Measurements from ENCODE around the gene MFSD8. TPM values are rescaled to one million over a fixed set of nuclear protein-coding genes. Genes with fewer than 3 reads are reported as not detected.
"Not testable (repeated sequence)": the region's sequence is repeated elsewhere in the genome, so short reads cannot be mapped to it uniquely, and the experiment has no call there.

Gene MFSD8
- total and polyA plus RNA-seq, 2 of the 4 experiments (the other 2 are of a cell fraction) = 8.8 to 36.7 TPM

GRCh38 chr4:127997534-127998388, 32.8 kb upstream of the MFSD8 start:
- H2BK20ac ChIP-seq (ENCODE audit: low read depth, low read length) = no peak overlapping the region
- ChIA-PET POLR2A (ENCODE audit: unreplicated experiment) (no interaction called here), CTCF (interaction anchor here (0.7 kb wide), 2 partner anchors 28 to 226 kb away, joined by 3 to 6 read pairs; no protein-coding TSS in a partner anchor)
- no peak overlapping the region for H3K27ac ChIP-seq (ENCODE audit: insufficient read depth, low read length)
- H3K56ac ChIP-seq (ENCODE audit: extremely low read depth, insufficient read depth, low read length) = no peak overlapping the region
- WGBS, 2 experiments (ENCODE audit: extremely low coverage in 2 of 2, insufficient read length in 1 of 2) = no CpG with 5 or more reads among the region's 8 CpGs
- in situ Hi-C loops (cut with MboI; ENCODE audit: low sequenced_read_pairs) = no loop called here
- dilution Hi-C loops (cut with HindIII; ENCODE audit: low sequenced_read_pairs, unreplicated experiment) = no loop called here
- ATAC-seq (ENCODE audit: low read depth) (peak; percentile 86), DNase-seq (peak; percentile 63)
- H3K4me2 ChIP-seq (ENCODE audit: low read depth, low read length) = no peak overlapping the region
- H3K4ac ChIP-seq (ENCODE audit: low read depth, low read length) = no peak overlapping the region
- H3K79me1 ChIP-seq (ENCODE audit: low read depth in 1 of 2, low read length in 2 of 2) = peaks cover 0 to 5% of the 10 kb centered on the region in 2 experiments; a peak in 1 of 4 replicates
- no peaks in the 10 kb centered on the region for H4K20me1 ChIP-seq (ENCODE audit: insufficient read depth, low read length)
- H3K18ac ChIP-seq (ENCODE audit: low read depth, low read length) = no peak overlapping the region
- H2BK120ac ChIP-seq (ENCODE audit: low read depth, low read length) = no peak overlapping the region
- H3K9me1 ChIP-seq (ENCODE audit: insufficient read depth, low read length) = no peaks in the 10 kb centered on the region
- no peak overlapping the region for H4K91ac ChIP-seq (ENCODE audit: insufficient read depth, low read depth, low read length)
- H4K5ac ChIP-seq (ENCODE audit: low read depth, low read length) = no peak overlapping the region
- H2AK9ac ChIP-seq (replicated peaks; ENCODE audit: low read depth, low read length, poor library complexity) = no peak overlapping the region
- H3K4me3 ChIP-seq (ENCODE audit: insufficient read depth, low read depth, low read length) = no peak overlapping the region
- H2AK5ac ChIP-seq (ENCODE audit: low read depth, low read length) = no peak overlapping the region
- H3K36me3 ChIP-seq (ENCODE audit: control insufficient read depth, insufficient read depth, low read length) = 0 out of 2 replicates have a peak, but pooled peaks cover 1% of the 10 kb centered on the region
- no peak overlapping the region for H2BK5ac ChIP-seq (ENCODE audit: low read depth, low read length, poor library complexity, severe bottlenecking)
- no TSS peak for BruUV-seq (replicated peaks)
- H3K27me3 ChIP-seq (ENCODE audit: control insufficient read depth, insufficient read depth, low read length) = no peaks in the 10 kb centered on the region
- H2BK15ac ChIP-seq (ENCODE audit: low read depth, low read length) = no peak overlapping the region
- intact Hi-C loops (cut with micrococcal nuclease) = no loop called here
- no peak overlapping the region for H4K8ac ChIP-seq (ENCODE audit: low read depth in 2 of 2, low read length in 2 of 2)
- no peak for TF ChIP-seq FOS (IDR thresholded peaks at IDR 0.05; ENCODE audit: low read depth, low read length)
- 0 out of 2 replicates have a peak, but pooled peaks have one; percentile 15 for TF ChIP-seq CTCF (conservative IDR thresholded peaks at IDR 0.05; ENCODE audit: low read depth, low read length)
- no peak overlapping the region for H2AFZ ChIP-seq (replicated peaks; ENCODE audit: low read length, poor library complexity)
- no peaks in the 10 kb centered on the region for H3K4me1 ChIP-seq (ENCODE audit: control insufficient read depth, insufficient read depth, low read length)
- no peak overlapping the region for H3K23ac ChIP-seq (ENCODE audit: low read depth, low read length)
- H3K14ac ChIP-seq (replicated peaks; ENCODE audit: low read depth, low read length) = no peak overlapping the region
- H3K9ac ChIP-seq (ENCODE audit: low read depth, low read length) = no peak overlapping the region
- H3K9me3 ChIP-seq (ENCODE audit: control insufficient read depth, insufficient read depth, low read length) = peaks cover 2% of the 10 kb centered on the region; the same call in 1 of the 2 replicates

- CTCF ChIA-PET; H2AK9ac ChIP-seq (replicated peaks; ENCODE audit: low read depth, low read length, poor library complexity): not testable (repeated sequence)
Observed at GRCh38 chr4:127996521-127996920, 31.5 kb upstream of the MFSD8 start.

More at GRCh38 chr4:127996521-127996920, 31.5 kb upstream of the MFSD8 start:
- H3K23ac ChIP-seq (ENCODE audit: low read depth, low read length); H2BK20ac ChIP-seq (ENCODE audit: low read depth, low read length); POLR2A ChIA-PET (ENCODE audit: unreplicated experiment); H3K56ac ChIP-seq (ENCODE audit: extremely low read depth, insufficient read depth, low read length); H4K5ac ChIP-seq (ENCODE audit: low read depth, low read length); H2BK120ac ChIP-seq (ENCODE audit: low read depth, low read length); H4K91ac ChIP-seq (ENCODE audit: insufficient read depth, low read depth, low read length); dilution Hi-C loops (cut with HindIII; ENCODE audit: low sequenced_read_pairs, unreplicated experiment); intact Hi-C loops (cut with micrococcal nuclease); H2BK15ac ChIP-seq (ENCODE audit: low read depth, low read length); H3K18ac ChIP-seq (ENCODE audit: low read depth, low read length); H3K27ac ChIP-seq (ENCODE audit: insufficient read depth, low read length); H3K9me3 ChIP-seq (ENCODE audit: control insufficient read depth, insufficient read depth, low read length); H3K36me3 ChIP-seq (ENCODE audit: control insufficient read depth, insufficient read depth, low read length); H3K27me3 ChIP-seq (ENCODE audit: control insufficient read depth, insufficient read depth, low read length); DNase-seq; H2AK5ac ChIP-seq (ENCODE audit: low read depth, low read length); H4K20me1 ChIP-seq (ENCODE audit: insufficient read depth, low read length); H3K14ac ChIP-seq (replicated peaks; ENCODE audit: low read depth, low read length); H3K4me3 ChIP-seq (ENCODE audit: insufficient read depth, low read depth, low read length); H3K79me1 ChIP-seq (ENCODE audit: low read depth in 1 of 2, low read length in 2 of 2); BruUV-seq (replicated peaks); H3K4ac ChIP-seq (ENCODE audit: low read depth, low read length); H2BK5ac ChIP-seq (ENCODE audit: low read depth, low read length, poor library complexity, severe bottlenecking); ATAC-seq (ENCODE audit: low read depth); in situ Hi-C loops (cut with MboI; ENCODE audit: low sequenced_read_pairs); H3K9ac ChIP-seq (ENCODE audit: low read depth, low read length); H2AFZ ChIP-seq (replicated peaks; ENCODE audit: low read length, poor library complexity); H4K8ac ChIP-seq (ENCODE audit: low read depth in 2 of 2, low read length in 2 of 2); H3K4me1 ChIP-seq (ENCODE audit: control insufficient read depth, insufficient read depth, low read length); H3K9me1 ChIP-seq (ENCODE audit: insufficient read depth, low read length); H3K4me2 ChIP-seq (ENCODE audit: low read depth, low read length): not testable (repeated sequence)
- WGBS, 2 experiments (ENCODE audit: extremely low coverage in 2 of 2, insufficient read length in 1 of 2) = 100% methylated on average over 2 of the region's 6 CpGs; no CpG with 5 or more reads in 1 of the 2 experiments

All from IMR-90 (cell line).